Measurements from ENCODE around the gene PGP. TPM values are rescaled to one million over a fixed set of nuclear protein-coding genes. Genes with fewer than 3 reads are reported as not detected.

The PGP gene
- total RNA-seq, 1 donor: 14.1 TPM

DNA sequence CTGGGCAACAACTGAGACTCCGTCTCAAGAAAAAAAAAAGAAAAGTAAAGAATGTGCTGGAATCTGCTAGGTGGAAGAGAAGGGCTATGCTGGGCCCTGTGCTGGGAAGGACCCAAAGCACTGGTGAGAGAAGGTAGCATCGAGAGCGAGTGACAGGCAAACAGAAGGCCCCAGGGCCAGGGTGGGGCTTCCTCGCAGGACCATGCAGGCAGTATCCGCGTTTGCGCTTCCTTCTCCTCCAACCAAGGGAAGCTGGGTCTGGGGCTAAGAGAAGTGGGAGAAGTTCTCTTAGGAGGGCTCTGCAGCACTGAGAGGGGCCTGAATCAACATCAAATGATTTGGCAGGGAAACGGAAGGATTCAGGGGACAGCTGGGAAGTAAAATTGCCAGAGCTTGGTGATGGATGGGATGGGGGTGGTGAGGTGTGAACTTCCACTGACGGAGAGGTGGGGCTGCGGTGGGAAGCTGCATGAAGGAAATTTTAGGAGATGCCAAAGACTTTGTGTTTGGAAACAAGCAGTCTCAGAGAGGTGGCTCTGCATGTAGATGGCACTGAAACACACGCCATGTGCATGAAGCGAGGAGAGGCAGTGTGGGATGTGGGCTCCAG lies 42.0 kb upstream of the PGP start:
- peaks cover 7% of the 10 kb centered on the region for H3K4me1 ChIP-seq (ENCODE audit: insufficient read depth, low read length)
- TF ChIP-seq CTCF (IDR thresholded peaks at IDR 0.05; ENCODE audit: extremely low read depth, low read depth, low read length): no peak
- H3K4me3 ChIP-seq (ENCODE audit: insufficient read depth, low read length): no peak overlapping the region
- no peak overlapping the region for H2AFZ ChIP-seq (ENCODE audit: low read length)
- peak; percentile 63 for DNase-seq (ENCODE audit: insufficient read length, low spot score, missing footprints)
- peak overlapping the region; percentile 23 for H3K27ac ChIP-seq (ENCODE audit: low read depth, low read length)
- peaks cover 83% of the 10 kb centered on the region for H3K36me3 ChIP-seq (ENCODE audit: insufficient read depth, low read length)
- no peaks in the 10 kb centered on the region for H3K27me3 ChIP-seq (ENCODE audit: insufficient read depth, low read length)
- H3K9me3 ChIP-seq (ENCODE audit: low read depth, low read length): no peaks in the 10 kb centered on the region
- H4K20me1 ChIP-seq (ENCODE audit: insufficient read depth, low read length): peaks cover 25% of the 10 kb centered on the region
- peaks cover 50% of the 10 kb centered on the region for H3K79me2 ChIP-seq (ENCODE audit: insufficient read depth, low read length)
- no peak overlapping the region for H3K4me2 ChIP-seq (ENCODE audit: insufficient read depth, low read length)

DNA sequence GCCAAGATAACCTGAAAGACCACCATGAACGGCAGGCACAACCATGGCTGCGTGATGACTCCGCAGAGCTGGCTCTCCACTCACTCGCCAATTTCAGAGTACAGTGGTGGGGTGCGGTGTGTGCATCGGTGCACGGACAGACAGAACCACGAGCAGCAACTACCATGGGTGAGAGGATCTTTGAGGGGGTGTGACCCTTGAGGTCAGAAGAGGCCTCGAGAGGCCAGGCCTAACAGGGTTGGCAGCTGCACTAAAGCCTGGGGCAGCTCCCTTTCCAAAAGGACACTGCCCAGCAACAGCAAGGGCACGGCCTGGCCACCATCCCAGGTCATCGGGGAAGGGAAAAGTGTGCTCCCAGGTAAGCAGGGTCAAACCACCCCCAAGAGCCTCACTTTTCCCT lies 38.7 kb upstream of the PGP start:
- TF ChIP-seq CTCF (IDR thresholded peaks at IDR 0.05; ENCODE audit: extremely low read depth, low read depth, low read length): no peak
- H3K9me3 ChIP-seq (ENCODE audit: low read depth, low read length): no peaks in the 10 kb centered on the region
- H3K36me3 ChIP-seq (ENCODE audit: insufficient read depth, low read length): peaks cover 54% of the 10 kb centered on the region
- no peak overlapping the region for H2AFZ ChIP-seq (ENCODE audit: low read length)
- peak; percentile 74 for DNase-seq (ENCODE audit: insufficient read length, low spot score, missing footprints)
- H4K20me1 ChIP-seq (ENCODE audit: insufficient read depth, low read length): peaks cover 21% of the 10 kb centered on the region
- no peak overlapping the region for H3K4me3 ChIP-seq (ENCODE audit: insufficient read depth, low read length)
- H3K27ac ChIP-seq (ENCODE audit: low read depth, low read length): no peak overlapping the region
- no peaks in the 10 kb centered on the region for H3K27me3 ChIP-seq (ENCODE audit: insufficient read depth, low read length)
- peaks cover 15% of the 10 kb centered on the region for H3K4me1 ChIP-seq (ENCODE audit: insufficient read depth, low read length)
- H3K79me2 ChIP-seq (ENCODE audit: insufficient read depth, low read length): peaks cover 41% of the 10 kb centered on the region
- no peak overlapping the region for H3K4me2 ChIP-seq (ENCODE audit: insufficient read depth, low read length)

GRCh38 chr16:2252806-2253148 lies 38.1 kb upstream of the PGP start:
- no peaks in the 10 kb centered on the region for H3K9me3 ChIP-seq (ENCODE audit: low read depth, low read length)
- H3K27me3 ChIP-seq (ENCODE audit: insufficient read depth, low read length): no peaks in the 10 kb centered on the region
- no peak overlapping the region for H3K4me2 ChIP-seq (ENCODE audit: insufficient read depth, low read length)
- peaks cover 15% of the 10 kb centered on the region for H3K4me1 ChIP-seq (ENCODE audit: insufficient read depth, low read length)
- no peak for TF ChIP-seq CTCF (IDR thresholded peaks at IDR 0.05; ENCODE audit: extremely low read depth, low read depth, low read length)
- H3K79me2 ChIP-seq (ENCODE audit: insufficient read depth, low read length): peaks cover 36% of the 10 kb centered on the region
- DNase-seq (ENCODE audit: insufficient read length, low spot score, missing footprints): peak; percentile 61
- H2AFZ ChIP-seq (ENCODE audit: low read length): no peak overlapping the region
- no peak overlapping the region for H3K4me3 ChIP-seq (ENCODE audit: insufficient read depth, low read length)
- H3K36me3 ChIP-seq (ENCODE audit: insufficient read depth, low read length): peaks cover 49% of the 10 kb centered on the region
- no peak overlapping the region for H3K27ac ChIP-seq (ENCODE audit: low read depth, low read length)
- H4K20me1 ChIP-seq (ENCODE audit: insufficient read depth, low read length): peaks cover 21% of the 10 kb centered on the region

GRCh38 chr16:2251296-2252111 lies 36.9 kb upstream of the PGP start, which contains the start of gene ECI1:
Gene ECI1, minus strand, starts transcription at chr16:2251587. Its CDS starts 21 bp downstream, at chr16:2251566.
- Histone ChIP-seq H3K4me3 (ENCODE audit: insufficient read depth, low read length) (peak within 1 kb of the TSS; percentile 81), H3K4me2 (ENCODE audit: insufficient read depth, low read length) (peak within 1 kb of the TSS; percentile 79), H3K4me1 (ENCODE audit: insufficient read depth, low read length) (peaks cover 15% of the 10 kb centered on the region), H4K20me1 (ENCODE audit: insufficient read depth, low read length) (peaks cover 13% of the 10 kb centered on the region), H3K79me2 (ENCODE audit: insufficient read depth, low read length) (peaks cover 24% of the 10 kb centered on the region), H3K36me3 (ENCODE audit: insufficient read depth, low read length) (peaks cover 39% of the 10 kb centered on the region), H2AFZ (ENCODE audit: low read length) (peak within 1 kb of the TSS; percentile 35), H3K9me3 (ENCODE audit: low read depth, low read length) (no peaks in the 10 kb centered on the region), H3K27me3 (ENCODE audit: insufficient read depth, low read length) (no peaks in the 10 kb centered on the region), H3K27ac (ENCODE audit: low read depth, low read length) (peak within 1 kb of the TSS; percentile 57)
- peak; percentile 100 for DNase-seq (ENCODE audit: insufficient read length, low spot score, missing footprints)
- peak; percentile 45 for TF ChIP-seq CTCF (IDR thresholded peaks at IDR 0.05; ENCODE audit: extremely low read depth, low read depth, low read length)

Data from osteoblast (primary cell).